Epithelial cell of esophagus (primary cell): ENCODE measurements around the gene GNB1L.

Experiments
- DNase-seq: peaks from one replicate; pipeline ENCODE4 v3.0.0; 2010; ENCODE audit warnings: low read depth
- H3K4me3 ChIP-seq: 2 replicates; pipeline ENCODE4 v1.5.1; 2011; ENCODE audit warnings: mild to moderate bottlenecking, low read length, control low read depth
- TF ChIP-seq, protein P1 (sequence below): IDR thresholded peaks from 2 replicates; pipeline ENCODE4 v1.5.1; 2011; ENCODE audit warnings: low read depth, mild to moderate bottlenecking, low read length, control low read depth, inconsistent platforms; ENCODE audit not compliant: insufficient read depth; ENCODE audit errors: missing control alignments

The GNB1L gene

DNA sequence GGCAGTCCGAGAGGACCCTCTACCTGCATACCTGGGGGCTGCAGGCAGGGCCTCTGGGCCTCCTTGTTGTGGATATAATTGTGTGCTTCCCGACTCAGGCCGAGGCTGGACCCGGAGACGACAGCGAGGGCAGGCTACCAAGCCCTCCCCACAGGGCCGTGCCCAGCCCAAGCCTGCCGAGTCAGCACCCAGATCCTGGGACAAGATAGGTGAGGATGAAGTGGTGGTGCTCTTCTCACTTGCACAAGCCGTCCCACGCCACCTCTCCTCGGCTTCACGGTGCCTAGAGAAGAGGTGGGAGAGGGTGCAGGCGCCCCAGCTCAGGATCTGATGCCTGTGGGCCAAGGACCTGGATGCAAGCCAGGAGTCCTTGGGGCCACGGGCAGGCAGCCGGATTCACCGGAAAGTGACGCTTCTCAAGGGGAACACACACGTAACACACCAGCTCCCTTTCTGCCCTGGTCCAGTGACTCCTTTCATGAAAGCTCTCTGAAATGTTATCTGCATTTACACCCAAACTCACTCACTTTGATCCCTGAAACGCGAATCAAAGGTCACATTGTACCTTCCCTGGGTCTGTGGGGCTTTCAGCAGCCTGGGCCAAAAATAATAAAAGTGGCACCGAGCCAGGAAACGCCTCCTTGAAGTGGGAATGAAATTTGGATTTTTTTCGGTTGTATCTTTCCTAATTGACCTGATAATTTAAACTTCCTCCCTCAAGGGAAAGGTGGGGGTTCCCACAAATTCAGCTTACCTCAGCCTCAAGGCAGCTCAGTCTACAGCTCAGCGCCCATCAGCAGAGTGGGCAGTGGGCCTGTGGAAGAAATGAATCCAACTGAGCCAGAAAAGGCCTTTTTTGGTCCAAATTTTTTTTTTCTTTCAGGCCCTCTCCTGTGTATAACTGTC is 1.1 kb upstream of the GNB1L start:
- DNase-seq, result peak; percentile 61
- H3K4me3 ChIP-seq, result peak overlapping the region; percentile 95

DNA sequence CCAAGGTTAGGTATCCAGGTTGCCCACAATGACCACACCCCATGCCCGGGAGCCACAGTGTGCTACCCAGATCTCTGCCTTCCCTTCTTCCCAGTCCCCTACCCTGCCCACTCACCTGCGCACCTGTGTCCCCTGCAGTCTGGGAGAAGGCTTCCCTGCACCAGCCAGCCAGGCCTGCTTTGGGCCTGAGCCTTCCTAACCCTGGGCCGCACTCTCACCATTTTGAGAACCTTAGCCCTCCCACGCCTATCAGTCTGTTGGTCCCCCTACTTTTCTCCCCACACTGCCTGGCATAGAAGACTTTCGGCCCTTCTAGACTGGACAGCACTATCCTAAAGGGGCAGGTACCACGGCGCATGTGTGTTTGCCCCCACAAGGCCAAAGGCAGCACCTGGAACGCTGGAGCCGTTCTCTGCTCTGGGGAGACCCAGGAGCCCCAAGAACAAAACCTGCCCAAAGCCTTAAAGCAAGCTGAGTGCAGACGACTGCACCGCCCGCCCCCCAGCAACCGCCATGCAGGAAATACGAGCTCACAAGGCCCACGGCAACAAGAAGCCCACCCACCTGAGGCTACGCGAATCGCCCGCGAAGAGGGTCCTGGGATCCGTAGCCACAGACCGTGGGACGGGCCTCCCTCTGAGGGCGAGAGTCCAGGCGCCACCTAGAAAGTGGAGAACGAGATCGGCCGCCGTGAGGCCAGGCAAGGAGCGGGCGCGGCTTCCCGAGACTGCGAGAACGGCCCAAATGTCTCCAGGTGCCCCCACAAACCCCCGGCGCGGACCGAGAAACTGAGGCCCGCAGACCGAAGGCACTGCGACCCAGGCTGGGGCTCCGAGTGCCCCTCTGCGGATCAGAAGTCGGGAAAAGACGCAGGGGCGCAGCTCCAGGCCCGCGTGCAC is 546 bp downstream of the GNB1L start:
- DNase-seq, result no peak
- peak overlapping the region; percentile 95 for H3K4me3 ChIP-seq
- TF ChIP-seq, protein P1, sequence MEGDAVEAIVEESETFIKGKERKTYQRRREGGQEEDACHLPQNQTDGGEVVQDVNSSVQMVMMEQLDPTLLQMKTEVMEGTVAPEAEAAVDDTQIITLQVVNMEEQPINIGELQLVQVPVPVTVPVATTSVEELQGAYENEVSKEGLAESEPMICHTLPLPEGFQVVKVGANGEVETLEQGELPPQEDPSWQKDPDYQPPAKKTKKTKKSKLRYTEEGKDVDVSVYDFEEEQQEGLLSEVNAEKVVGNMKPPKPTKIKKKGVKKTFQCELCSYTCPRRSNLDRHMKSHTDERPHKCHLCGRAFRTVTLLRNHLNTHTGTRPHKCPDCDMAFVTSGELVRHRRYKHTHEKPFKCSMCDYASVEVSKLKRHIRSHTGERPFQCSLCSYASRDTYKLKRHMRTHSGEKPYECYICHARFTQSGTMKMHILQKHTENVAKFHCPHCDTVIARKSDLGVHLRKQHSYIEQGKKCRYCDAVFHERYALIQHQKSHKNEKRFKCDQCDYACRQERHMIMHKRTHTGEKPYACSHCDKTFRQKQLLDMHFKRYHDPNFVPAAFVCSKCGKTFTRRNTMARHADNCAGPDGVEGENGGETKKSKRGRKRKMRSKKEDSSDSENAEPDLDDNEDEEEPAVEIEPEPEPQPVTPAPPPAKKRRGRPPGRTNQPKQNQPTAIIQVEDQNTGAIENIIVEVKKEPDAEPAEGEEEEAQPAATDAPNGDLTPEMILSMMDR, result no peak

More for the DNA sequence above, 1.1 kb upstream of the GNB1L start:
- TF ChIP-seq, protein P1, result no peak

DNA sequence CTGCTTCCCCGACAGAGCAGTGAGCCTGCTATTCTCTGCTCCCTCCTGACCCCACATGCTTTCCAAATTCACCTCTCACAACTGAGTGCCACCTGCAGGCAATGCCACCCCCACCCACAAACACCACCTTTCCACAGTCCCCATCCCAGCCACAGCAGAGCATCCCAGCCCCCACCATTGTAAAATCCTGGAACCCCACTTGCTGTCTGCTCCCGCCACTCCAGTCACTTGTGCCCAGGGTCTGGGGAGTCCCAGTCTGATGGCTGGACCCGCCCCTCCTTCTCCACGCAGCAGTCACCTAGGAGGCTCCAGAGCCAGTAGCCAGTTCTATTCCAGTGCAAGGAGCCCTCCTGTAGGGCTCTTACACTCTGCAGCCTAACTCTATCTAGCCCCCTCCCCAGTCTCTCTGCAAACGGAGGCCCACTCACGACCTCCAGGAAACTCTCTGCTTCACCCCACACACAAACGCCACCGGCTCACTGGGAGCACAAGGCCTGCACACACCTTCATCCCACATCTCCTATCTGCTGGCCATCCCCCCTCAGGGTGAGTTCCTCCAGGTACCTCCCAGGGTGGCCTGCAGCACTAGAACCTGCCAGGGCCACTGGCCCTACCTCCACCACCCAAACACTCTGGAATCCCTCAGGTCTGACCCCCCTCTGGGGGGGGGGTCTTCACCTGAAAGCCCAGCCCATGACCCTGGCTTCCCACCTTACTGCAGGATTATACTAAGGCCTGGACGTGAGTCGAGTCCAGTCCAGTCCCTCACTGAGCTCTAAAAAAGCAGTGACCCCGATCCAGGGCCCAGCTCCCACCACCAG is 1.4 kb downstream of the GNB1L start:
- H3K4me3 ChIP-seq, result peak overlapping the region; percentile 95
- no peak for DNase-seq
- TF ChIP-seq, protein P1, result no peak

DNA sequence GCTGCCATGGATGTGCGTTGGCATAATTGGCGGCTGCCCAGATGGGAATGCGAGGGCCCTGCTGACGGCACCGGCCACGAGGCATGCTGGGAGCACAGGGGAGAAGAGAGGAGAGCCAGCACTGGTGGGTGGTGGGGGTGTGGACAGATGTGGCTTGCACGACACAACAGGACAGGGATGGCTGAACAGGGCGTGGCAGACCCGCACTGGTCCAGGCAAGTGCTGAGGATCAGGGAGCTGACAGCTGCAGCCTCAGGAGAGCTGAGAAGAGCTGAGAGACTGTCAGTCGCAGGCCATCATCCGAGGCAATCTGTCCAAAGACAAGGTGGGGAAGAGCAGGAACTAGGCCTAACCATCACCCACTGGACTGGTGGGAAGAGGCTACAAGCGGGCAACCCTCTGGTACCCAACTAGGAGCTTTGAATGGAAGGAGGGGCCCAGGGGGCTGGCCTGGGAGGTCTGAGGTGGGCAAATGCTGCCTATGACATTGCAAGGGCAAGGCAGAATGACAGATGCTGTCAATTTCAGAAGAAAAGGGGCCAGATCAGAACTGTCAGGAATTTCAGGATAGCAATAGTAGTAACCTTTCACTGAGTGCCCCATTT is 2.4 kb downstream of the GNB1L start:
- TF ChIP-seq, protein P1, result no peak
- peak overlapping the region; percentile 95 for H3K4me3 ChIP-seq

DNA sequence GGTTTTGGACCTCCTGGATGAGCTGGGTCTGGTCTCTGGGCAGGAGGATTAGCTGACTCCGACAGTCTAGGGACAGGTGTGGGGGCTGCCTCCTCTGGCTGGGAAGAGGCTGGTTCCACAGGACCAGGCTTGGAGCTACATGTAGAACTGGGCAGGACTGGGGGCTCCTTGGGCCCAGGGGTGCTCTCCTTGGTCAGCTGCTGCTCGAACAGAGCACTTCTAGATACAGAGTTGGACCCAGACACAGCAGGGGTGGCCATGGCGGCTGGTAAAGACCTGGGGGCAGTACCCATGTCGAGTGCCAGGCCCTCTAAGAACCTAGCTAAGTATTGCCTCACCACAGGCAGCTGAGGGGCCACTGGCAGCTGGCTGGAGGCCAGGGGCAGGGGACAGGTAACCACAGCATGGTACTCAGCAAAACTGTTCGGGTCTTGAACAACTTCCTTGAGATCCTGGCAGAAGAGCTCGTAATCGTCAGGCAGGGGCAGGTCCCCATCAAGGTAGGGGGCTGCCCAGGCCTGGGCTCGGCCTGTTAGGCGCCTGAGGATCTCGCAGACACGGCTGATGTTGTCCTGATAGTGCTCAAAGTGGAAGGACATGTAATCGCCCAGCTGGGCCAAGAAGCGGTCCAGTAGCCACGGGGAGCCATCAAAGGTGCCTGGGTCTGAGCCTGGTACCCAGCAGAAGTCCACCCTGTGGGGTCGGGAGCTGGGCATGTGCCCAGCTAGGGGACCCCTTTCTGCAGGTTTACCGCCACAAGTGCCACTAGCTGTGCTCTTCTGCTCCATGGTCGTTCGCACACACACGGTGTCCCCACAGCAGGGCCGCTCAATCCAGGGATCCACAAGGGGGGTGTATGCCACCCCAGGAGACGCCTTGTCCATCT is 3.1 kb downstream of the GNB1L start:
- no peak for DNase-seq
- no peak overlapping the region for H3K4me3 ChIP-seq
- TF ChIP-seq, protein P1, result no peak

More for the DNA sequence above, 2.4 kb downstream of the GNB1L start:
- DNase-seq, result peak; percentile 47
